GM15510 (cell line): ENCODE results near the gene BAZ2B.

Experiments used
- POLR2A ChIP-seq: IDR thresholded peaks from 3 replicates; pipeline ENCODE4 v1.6.1; 2011; ENCODE audit warnings: borderline replicate concordance; ENCODE audit not compliant: insufficient read length; ENCODE audit errors: extremely low read depth

The BAZ2B gene

DNA sequence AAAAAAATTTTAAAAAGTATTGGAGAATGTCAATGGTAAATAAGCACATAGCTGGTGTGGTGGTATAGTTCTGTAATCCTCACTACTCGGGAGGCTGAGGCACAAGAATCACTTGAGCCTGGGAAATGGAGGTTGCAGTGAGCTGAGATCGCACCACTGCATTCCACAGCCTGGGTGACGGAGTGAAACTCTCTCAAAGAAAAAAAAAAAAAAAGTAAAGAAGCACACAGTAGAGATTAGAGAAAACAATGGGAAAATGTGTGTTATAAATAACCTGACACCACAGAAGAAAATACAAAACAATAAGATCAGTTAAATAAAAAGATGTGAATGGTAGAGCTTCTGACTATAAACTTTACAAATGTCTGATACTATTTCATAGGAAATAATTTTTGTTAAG, 166.2 kb downstream of the BAZ2B start:
- TF ChIP-seq POLR2A, result no peak

DNA sequence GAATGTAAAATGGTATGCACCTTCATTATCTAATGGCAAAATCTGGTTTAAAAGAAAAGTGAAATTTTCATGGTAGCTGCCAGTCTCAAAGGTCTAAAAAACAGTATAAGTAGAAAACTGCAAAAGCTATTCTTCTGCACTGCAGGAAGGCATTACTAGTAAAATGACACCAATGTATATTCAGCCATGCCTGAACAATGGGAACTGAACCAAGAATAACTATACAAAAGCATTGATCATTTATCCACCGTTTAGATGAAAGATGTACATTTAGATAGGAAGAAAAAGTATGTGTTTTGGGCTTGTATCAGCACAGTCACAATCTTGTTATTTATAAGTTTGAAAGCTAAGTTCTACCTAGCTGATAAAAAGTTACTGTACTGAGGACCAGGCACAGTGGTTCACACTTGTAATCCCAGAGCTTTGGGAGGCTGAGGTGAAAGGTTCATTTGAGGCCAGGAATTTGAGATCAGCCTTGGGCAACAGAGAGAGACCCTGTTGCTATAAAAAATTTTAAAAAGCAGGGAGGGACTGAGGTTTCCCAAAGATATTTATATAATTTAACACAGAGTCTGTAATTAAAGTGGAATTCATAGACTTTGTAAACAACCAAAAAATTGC, 166.7 kb downstream of the BAZ2B start:
- TF ChIP-seq POLR2A, result no peak

DNA sequence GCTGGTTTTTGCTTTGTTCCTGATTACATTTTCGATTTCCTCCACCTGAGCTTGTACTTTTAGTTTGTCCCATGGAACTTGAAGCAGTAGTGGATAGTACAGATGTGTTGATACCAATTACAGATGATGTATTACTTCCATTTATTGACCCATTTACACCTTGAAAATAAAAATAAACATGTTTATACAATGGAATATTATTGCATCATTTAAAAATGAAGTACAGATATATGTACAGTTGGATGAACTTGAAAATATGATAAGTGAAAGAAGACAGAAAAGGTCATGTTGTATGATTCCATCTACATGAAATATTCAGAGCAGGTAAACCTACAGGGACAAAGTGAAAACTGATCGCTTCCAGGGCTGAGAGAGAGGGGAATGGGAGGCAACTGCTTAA, 169.5 kb downstream of the BAZ2B start:
- TF ChIP-seq POLR2A, result no peak

DNA sequence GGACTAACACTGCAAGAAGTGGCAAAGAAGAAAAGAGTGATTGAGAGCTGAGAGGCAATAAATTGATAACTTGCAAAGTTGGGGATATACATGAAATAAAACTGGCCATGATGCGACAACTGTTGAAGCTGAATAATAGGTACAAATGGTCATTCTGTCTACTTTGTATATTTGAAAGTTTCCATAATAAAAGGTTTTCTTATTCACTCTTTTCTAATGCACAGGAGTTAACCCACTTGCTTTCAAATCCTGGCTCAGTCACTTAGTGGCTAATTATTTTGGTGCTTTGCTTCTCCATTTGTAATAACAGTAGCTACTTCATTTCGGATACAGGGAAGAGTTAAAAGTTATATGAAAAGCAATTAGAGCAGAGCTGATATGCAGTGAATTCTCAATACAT, 170.1 kb downstream of the BAZ2B start:
- TF ChIP-seq POLR2A, result no peak

DNA sequence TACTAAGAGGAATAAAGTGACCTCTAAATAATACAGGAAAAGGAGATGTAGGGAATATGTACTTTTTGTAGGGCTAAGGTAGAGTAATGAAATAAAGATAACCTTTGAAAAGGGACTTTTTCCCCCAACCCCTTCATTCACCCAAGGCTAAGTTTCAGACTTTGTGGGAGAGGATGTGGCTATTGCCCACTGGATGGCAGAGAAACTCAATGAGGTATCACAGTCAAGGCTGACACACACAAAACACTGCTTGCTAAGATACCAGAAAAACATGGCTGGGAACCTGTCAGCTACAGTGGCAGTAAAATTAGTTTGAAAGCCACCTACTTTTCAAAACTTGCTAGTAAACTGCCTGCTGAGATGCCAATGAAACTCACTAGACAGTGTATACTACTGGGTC, 171.0 kb downstream of the BAZ2B start:
- TF ChIP-seq POLR2A, result no peak

DNA sequence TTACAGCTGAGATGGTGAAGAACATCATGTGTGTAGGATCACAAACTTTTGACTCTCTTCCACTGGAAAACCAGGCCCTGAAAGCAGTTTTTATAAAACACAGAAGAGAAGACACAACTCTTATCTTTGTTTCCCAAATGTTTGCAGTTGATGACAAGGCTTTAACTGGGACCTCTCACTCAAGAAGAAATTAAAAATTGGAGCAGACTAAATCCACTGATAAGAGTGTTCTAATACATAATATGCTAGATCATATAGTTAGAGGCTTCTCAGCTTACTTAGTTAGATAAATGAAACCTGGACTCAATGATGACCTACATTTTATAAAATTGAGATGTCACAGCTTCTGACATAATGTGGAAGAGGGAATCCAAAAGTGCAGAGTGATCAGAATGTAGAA, 171.6 kb downstream of the BAZ2B start:
- TF ChIP-seq POLR2A, result no peak

DNA sequence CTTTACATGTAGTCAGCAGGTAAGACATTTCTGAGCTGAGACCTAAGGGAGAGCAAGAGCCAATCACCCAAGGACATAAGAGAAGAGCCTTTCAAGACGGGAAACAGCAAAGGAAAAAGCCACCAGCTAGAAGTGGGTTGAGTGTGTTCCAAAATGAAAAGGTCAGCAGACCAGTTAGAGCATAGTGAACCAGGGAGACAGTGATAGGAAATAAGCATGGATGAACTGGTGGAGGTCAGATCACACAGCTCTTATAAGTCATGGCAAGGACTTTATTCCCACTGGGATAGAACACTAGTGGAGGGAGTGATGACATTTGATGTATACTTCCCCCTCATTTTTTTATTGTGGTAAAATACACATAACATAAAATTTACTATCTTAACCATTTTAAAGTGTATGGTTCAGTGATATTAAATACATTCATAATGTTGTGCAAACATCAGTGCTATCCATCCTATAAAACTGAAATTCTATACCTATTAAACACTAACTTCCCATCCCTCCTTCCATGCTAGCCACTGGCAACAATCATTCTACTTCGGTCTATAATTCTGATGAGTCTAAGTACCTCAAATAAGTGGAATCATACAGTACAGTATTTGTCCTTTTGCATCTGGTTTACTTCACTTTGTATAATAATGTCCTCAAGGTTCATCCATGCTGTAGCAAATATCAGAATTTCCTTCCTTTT, 174.0 kb downstream of the BAZ2B start:
- no peak for TF ChIP-seq POLR2A

DNA sequence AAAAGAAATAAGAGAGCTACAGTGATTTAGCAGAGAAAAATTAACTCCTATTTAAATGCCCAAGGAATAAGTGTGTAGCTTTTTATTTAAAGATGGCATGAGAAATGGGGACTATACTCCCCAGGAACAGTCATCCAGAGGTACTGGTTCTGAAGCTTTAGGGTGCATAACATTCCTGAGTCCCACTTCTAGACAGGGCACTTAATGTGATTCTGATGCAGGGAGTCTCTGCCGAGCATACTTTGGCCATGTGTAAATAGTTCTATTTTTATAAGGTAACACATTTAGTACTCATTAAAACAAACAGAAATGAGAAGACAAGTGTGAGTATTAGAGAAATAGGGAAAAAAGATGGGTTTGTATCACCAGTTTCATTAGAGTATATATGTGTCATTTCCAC, 175.2 kb downstream of the BAZ2B start:
- TF ChIP-seq POLR2A, result no peak

DNA sequence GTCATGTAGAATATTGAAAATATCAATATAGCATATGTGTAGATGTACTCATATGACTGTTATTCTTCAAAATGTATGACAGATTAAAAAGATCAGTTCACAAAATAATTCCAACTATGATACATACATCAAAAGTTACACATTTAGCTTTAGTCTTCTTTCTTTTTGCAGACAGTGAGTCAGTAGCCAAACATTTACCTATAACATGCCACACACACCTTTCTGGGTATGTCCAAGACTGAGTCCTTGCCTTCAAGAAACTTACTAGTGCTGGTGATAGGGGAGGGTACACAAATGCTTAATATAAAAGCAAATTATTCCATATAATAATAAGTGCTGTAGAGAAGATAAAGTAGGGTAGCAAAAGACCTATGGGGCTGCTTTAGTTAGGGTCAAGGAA, 176.9 kb downstream of the BAZ2B start:
- no peak for TF ChIP-seq POLR2A

DNA sequence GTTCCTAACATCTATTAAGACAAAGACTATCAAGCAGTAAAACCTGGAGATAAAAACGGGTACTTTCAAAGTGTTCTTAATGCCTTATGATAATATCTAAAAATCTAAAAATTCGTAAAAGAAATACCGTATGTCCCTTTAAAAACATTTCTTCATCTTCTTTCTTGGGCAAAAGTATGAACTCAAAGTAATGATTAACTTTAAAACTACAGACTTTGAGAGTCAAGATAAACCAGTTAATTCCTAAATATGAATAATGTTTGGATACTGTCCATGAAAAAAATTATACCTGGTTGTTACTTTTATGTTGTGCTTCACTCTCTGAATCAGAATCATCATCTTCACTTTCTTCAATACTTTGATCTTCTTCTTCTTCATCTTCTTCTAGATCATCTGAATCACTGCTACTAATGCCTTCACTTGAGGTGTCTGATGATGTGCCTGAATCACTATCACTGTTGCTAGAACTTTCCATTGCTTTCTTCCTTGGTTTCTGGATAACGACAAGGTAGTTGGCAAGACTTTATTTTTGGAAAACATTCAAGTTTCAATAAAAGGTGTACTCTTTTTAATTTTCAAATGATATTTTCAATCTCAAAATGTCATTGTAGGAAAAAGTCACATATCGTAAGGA, 177.5 kb downstream of the BAZ2B start:
- no peak for TF ChIP-seq POLR2A

DNA sequence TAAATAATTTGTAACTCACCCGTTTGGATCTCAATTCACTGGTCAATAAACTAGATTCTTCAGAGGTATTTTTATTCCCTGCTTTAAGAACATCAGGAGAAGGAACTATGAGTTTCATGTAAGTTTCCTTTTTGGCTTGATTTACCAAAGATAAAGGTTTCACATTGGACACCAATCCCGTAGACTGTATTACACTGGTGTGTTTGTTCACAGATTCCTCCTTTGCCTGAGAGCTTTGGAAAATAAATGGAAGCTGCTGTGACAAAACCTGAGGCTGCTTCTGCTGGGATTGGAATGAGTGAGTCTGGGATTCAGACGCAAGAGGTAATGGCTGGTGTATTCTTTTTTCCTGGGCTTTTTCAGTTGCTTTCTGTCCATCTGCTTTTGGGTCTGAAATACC, 178.1 kb downstream of the BAZ2B start:
- no peak for TF ChIP-seq POLR2A

DNA sequence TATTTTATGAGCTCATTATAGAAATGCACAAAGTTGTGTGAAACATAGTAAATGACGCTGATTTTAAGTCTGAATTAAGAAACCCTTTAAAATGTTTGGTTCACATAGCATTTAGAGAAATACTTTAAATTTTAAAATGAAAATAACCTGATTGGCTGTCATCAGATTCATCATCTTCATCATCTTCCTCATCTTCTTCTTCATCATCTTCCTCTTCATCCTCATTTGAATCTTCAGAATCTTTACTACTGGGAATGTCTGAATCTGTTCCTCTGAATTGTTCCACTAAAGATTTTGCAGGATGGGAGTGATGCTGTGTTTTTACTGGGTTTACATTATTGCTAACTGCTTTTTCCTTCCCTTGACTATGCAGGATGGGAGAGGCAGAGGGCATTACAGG, 183.7 kb downstream of the BAZ2B start:
- no peak for TF ChIP-seq POLR2A

DNA sequence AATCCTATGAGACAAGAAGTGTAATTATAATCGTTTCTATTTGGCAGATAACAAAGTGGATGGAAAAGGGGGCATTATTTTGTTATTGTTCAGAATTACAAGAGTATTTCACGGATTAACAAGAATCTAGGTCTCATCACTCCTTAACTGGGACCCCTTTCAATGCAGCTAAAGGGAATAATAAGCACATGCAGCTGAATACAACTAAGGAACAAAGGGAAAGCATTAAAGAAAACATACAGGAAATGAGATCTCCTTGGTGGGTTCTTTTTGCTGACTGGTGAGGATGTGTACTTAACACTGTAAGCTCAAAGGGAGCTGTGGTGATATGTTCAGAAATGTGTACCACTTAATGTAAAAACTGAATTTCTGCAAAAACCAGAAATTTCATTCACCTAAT, 189.3 kb downstream of the BAZ2B start:
- TF ChIP-seq POLR2A, result no peak

DNA sequence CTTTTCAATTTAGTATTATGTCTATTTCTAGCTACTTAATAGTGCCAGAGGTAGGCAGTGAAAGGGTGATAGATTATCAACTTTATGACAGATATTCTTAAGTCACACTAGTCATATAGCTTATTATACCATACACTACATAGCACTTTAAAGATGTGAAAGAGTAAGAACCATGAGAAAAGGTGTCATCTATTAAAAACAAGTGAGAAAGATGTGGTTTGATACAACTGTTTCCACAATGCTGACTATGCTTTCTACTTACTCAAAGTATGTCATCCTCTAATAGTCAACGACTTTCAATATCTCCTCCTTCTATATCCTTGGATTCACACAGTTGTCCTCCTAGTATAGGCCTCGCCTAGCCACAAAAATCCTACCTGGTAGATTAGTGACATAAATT, 196.9 kb downstream of the BAZ2B start:
- no peak for TF ChIP-seq POLR2A

DNA sequence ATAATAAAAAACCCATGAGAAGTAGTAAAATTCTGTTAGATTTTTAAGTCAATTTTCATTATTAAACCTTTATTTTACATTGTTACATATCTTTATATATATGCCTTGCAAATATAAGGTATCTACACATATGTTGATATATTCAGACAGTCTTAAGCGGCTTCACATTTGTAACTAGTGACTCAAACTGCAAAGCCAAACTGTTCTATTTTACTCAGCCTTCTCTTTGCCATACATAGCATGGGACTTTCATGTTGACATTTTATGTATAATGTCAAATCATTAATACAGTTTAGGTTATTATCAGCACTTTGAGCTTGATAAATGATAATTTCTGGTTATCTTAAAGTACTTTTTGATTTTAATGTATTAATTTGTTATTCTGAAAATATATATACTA, 204.9 kb downstream of the BAZ2B start:
- no peak for TF ChIP-seq POLR2A

DNA sequence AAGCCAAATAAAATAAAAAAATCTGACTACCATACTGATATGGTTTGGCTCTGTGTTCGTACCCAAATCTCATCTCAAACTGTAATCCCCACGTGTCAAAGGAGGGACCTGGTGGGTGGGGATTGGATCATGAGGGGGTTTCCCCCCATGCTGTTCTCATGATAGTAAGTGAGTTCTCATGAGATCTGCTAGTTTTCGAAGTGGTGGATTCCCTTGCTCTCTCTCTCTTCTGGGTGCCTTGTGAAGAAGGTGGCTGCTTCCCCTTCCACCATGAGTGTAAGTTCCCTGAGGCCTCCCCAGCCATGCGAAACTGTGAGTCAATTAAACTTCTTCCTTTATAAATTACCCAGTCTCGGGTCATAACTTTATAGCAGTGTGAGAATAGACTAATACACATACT, 206.1 kb downstream of the BAZ2B start:
- TF ChIP-seq POLR2A, result no peak
